Neuron (in vitro differentiated cells): Measurements from ENCODE around the gene NUDT8.
"Not testable (repeated sequence)": the region's sequence is repeated elsewhere in the genome, so short reads cannot be mapped to it uniquely, and the experiment has no call there.

Experiments
- H2AFZ ChIP-seq: one replicate; pipeline ENCODE4 v1.6.1; 2013; ENCODE audit warnings: low read depth, mild to moderate bottlenecking, inconsistent platforms, low read length, moderate library complexity
- H3K27me3 ChIP-seq: one replicate; pipeline ENCODE4 v1.6.1; 2013; ENCODE audit warnings: low read length; ENCODE audit not compliant: insufficient read depth
- H3K36me3 ChIP-seq: one replicate; pipeline ENCODE4 v1.6.1; 2013; ENCODE audit warnings: low read length; ENCODE audit not compliant: insufficient read depth
- H3K4me1 ChIP-seq: one replicate; pipeline ENCODE4 v1.6.1; 2013; ENCODE audit warnings: low read length; ENCODE audit not compliant: insufficient read depth
- H3K4me3 ChIP-seq: 2 replicates; pipeline ENCODE4 v1.5.1; 2013; ENCODE audit warnings: mild to moderate bottlenecking, low read length, moderate library complexity
- H3K9me3 ChIP-seq: one replicate; pipeline ENCODE4 v1.6.1; 2013; ENCODE audit warnings: low read length

NUDT8 gene

DNA sequence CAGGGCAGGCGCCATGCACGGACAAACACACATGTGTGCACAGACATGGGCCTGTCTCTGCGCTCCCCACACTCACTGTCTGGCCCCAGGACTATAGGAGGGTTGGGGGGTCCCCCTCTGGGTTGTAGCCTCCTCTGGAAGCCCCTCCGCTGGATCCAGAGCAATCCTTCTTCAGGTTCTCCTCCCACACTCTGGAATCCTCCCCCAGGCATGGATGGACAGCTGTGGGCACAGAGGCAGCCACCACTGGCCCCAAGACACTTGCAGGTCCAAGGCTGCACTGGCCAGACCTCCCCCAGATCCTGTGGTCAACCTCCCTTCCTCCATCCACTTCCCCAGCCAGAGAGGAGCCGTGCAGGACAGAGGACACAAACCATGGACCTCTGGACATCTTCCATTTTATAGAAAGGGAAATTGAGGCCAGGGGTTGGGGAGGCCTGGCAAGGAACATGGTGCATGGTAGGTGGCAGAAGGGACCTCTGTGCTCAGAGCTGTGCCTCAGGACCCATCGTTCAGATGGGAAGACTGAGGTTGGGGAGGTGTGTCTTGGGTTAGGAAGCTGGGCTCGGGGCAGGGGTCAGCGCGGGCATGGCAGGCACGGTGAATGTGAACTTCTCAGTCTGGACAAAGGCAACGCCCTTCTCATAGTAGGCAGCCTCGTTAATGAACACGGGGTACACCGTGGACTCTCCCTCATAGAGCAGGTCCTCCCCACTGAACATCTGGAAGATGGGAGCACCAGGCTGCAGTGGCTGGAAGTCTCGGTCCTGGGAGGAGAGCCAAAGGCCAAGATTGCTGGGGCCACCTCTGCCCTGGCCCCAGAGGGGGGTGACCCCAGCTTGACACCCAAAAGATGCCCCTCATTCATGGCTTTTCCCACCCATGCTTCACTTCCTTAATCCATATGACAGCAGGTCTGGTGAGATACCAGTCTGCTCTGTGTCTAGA lies 12.7 kb upstream of the NUDT8 start:
- Histone ChIP-seq H3K36me3 (no peaks in the 10 kb centered on the region), H3K4me1 (peaks cover 9% of the 10 kb centered on the region), H2AFZ (no peak overlapping the region), H3K4me3 (no peak overlapping the region), H3K27me3 (no peaks in the 10 kb centered on the region), H3K9me3 (no peaks in the 10 kb centered on the region)

- H3K4me3 ChIP-seq, result no peak overlapping the region
- no peaks in the 10 kb centered on the region for H3K27me3 ChIP-seq
- H3K36me3 ChIP-seq, result no peaks in the 10 kb centered on the region
- H3K4me1 ChIP-seq, result peaks cover 9% of the 10 kb centered on the region
- H3K9me3 ChIP-seq, result no peaks in the 10 kb centered on the region
- no peak overlapping the region for H2AFZ ChIP-seq
Measured at GRCh38 chr11:67641338-67642172, 11.8 kb upstream of the NUDT8 start.

- peaks cover 9% of the 10 kb centered on the region for H3K4me1 ChIP-seq
- no peaks in the 10 kb centered on the region for H3K36me3 ChIP-seq
- no peak overlapping the region for H2AFZ ChIP-seq
- H3K9me3 ChIP-seq, result no peaks in the 10 kb centered on the region
- H3K27me3 ChIP-seq, result no peaks in the 10 kb centered on the region
- H3K4me3 ChIP-seq, result no peak overlapping the region
Measured at GRCh38 chr11:67640758-67641337, 11.1 kb upstream of the NUDT8 start.

DNA sequence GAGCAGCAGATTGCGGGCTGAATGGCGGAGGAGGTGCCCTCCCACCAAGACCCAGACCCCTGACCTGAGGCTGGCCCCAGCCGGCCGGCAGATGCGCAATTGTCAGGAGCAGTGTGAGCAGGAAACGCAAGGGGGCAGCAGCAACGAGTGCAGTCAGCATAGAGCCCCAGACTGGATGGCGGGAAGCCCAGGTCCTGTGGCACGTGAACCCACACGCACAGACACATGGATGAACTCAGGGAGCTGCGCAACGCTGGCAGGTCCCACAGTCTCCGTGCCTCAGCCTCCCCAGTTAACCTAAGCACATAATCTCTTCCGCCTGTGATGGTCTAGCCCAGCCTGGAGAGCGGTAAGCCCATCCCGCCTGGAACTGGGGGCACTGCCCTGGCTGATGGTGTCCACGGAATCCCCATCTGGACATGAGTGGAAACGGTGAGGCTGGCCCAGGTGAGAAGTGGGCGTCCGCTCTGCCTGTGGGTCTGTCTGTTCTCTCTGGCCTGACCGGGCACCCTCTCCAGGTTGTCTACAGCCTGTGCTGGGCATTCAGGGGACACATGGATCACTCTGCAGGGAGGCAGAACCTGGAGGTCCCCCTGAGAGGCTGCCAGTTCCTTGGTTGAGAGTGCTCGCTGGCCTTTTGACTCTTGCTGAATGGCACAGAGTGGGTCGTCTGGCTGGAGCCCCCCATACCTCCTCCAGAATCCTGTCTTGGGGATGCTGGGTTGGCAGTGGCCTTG lies 10.5 kb upstream of the NUDT8 start:
- no peaks in the 10 kb centered on the region for H3K27me3 ChIP-seq
- H3K4me3 ChIP-seq, result no peak overlapping the region
- no peaks in the 10 kb centered on the region for H3K9me3 ChIP-seq
- H3K36me3 ChIP-seq, result no peaks in the 10 kb centered on the region
- H2AFZ ChIP-seq, result no peak overlapping the region
- H3K4me1 ChIP-seq, result peaks cover 9% of the 10 kb centered on the region

DNA sequence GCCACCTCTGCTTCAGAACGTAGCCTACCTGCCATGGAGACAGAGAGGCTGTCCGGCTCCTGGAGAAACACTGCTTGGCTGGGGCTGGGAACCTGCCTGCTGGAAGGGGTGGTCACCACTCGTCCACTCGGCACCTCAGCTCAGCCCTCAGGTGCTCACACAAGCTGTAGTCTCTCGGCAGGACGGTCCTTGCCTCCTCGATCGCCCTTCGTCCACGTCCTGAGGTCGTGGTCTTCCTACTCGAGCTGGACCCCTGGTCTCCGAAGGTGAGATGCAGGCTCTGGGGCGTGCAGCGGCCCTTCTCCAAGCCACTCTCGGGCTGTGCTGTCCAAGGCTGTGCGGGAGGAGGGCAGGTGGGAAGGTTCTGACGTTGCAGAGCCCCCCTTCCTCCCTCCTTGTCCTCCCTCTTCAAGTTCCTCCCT lies 9.7 kb upstream of the NUDT8 start, which contains the start of gene TBX10:
TSS of gene TBX10 (minus strand) at position 326 of the 422 bp plus-strand sequence. CDS start at position 35, 291 bp downstream.
- H3K27me3 ChIP-seq, result no peaks in the 10 kb centered on the region
- no peak within 1 kb of the TSS for H3K4me3 ChIP-seq
- H3K9me3 ChIP-seq, result no peaks in the 10 kb centered on the region
- H3K4me1 ChIP-seq, result peaks cover 9% of the 10 kb centered on the region
- H3K36me3 ChIP-seq, result no peaks in the 10 kb centered on the region
- no peak within 1 kb of the TSS for H2AFZ ChIP-seq

GRCh38 chr11:67638535-67639437 lies 9.0 kb upstream of the NUDT8 start:
- Histone ChIP-seq H3K9me3 (no peaks in the 10 kb centered on the region), H3K27me3 (no peaks in the 10 kb centered on the region), H3K4me1 (peaks cover 9% of the 10 kb centered on the region), H3K4me3 (no peak overlapping the region), H2AFZ (no peak overlapping the region), H3K36me3 (no peaks in the 10 kb centered on the region)

DNA sequence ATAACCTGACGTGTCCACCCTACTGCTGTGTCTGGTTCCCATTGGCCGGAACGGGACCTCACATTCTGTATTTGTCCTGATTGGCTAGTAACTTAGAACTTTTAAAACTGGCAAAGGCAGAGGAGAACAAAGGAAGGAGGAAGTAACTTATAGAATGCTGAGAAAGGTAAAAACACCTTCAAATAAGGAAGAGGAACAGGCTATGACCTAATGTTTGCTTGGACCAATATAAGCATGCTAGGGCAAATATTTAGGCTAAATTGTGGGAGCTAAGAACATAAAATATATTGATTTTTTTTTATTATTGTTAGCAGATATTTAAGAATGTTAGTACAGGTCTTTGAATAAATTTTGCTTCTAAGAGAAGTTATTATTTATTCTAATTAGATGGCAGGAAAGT lies 7.7 kb upstream of the NUDT8 start:
- not testable (repeated sequence) for H3K9me3 ChIP-seq, H3K4me3 ChIP-seq, H3K27me3 ChIP-seq, H3K36me3 ChIP-seq, H3K4me1 ChIP-seq, H2AFZ ChIP-seq

DNA sequence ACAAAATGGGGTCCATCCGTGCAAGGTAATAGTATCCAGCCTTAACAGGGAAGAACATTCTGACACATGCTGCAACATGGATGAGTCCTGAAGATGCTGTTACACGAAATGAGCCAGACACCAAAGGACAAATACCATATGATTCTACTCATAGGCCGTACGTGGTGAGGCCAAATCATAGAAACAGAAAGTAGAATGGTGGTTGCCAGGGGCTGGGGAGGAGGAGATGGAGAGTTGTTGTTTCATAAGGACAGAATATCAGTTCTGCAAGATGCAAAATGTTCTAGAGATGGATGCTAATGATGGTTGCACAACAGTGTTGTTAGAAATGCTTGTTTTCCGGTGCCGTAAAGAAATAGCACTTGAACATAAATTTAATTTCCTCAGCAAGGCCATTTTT lies 7.2 kb upstream of the NUDT8 start:
- Histone ChIP-seq H3K4me3 (no peak overlapping the region), H3K4me1 (peaks cover 9% of the 10 kb centered on the region), H3K9me3 (no peaks in the 10 kb centered on the region), H2AFZ (no peak overlapping the region), H3K36me3 (no peaks in the 10 kb centered on the region), H3K27me3 (no peaks in the 10 kb centered on the region)

DNA sequence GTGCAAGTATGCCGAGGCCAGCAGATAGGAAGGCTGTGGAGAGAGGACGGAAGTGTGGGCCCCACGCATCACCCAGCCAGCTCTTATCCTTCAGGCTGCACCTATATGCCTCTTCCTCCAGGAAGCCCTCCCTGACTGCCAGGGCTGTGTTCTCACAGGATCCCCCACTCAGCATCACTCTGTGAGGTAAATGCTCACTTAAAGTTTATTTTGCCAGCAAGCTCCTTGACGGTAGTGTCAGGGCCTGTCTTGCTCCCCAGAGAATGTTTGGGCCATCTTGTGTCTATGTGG lies 5.4 kb upstream of the NUDT8 start:
- no peaks in the 10 kb centered on the region for H3K27me3 ChIP-seq
- H3K4me1 ChIP-seq, result peaks cover 13% of the 10 kb centered on the region
- H2AFZ ChIP-seq, result no peak overlapping the region
- H3K36me3 ChIP-seq, result no peaks in the 10 kb centered on the region
- no peak overlapping the region for H3K4me3 ChIP-seq
- no peaks in the 10 kb centered on the region for H3K9me3 ChIP-seq

- Histone ChIP-seq H3K4me1 (peaks cover 8% of the 10 kb centered on the region), H3K9me3 (no peaks in the 10 kb centered on the region), H3K27me3 (no peaks in the 10 kb centered on the region), H2AFZ (no peak overlapping the region), H3K36me3 (no peaks in the 10 kb centered on the region), H3K4me3 (no peak overlapping the region)
Measured at GRCh38 chr11:67634366-67635230, 4.9 kb upstream of the NUDT8 start.

GRCh38 chr11:67633758-67634365 lies 4.1 kb upstream of the NUDT8 start:
- peaks cover 6% of the 10 kb centered on the region for H3K4me1 ChIP-seq
- no peak overlapping the region for H2AFZ ChIP-seq
- no peaks in the 10 kb centered on the region for H3K9me3 ChIP-seq
- no peaks in the 10 kb centered on the region for H3K36me3 ChIP-seq
- H3K27me3 ChIP-seq, result no peaks in the 10 kb centered on the region
- no peak overlapping the region for H3K4me3 ChIP-seq
